Epidermal melanocyte (primary cell): Measurements from ENCODE around the gene MSX1.
"Not testable (repeated sequence)": the region's sequence is repeated elsewhere in the genome, so short reads cannot be mapped to it uniquely, and the experiment has no call there.

Source experiments
- DNase-seq: peaks from one replicate; pipeline ENCODE4 v3.0.0; 2011; ENCODE audit warnings: low spot score; ENCODE audit not compliant: insufficient read length

MSX1 gene

GRCh38 chr4:4859325-4859798 is at the start of gene MSX1:
Gene MSX1 (plus strand): TSS chr4:4859665. CDS start chr4:4859900, 235 bp downstream.
- peak; percentile 91 for DNase-seq

- no peak for DNase-seq
Measured at GRCh38 chr4:4810092-4810774, 49.2 kb upstream of the MSX1 start.

- DNase-seq: no peak
Measured at GRCh38 chr4:4810778-4811177, 48.7 kb upstream of the MSX1 start.

GRCh38 chr4:4812145-4812794 is 47.2 kb upstream of the MSX1 start:
- DNase-seq: no peak

GRCh38 chr4:4818415-4819212 is 40.9 kb upstream of the MSX1 start:
- no peak for DNase-seq

- DNase-seq: no peak
Measured at GRCh38 chr4:4819213-4819606, 40.3 kb upstream of the MSX1 start.

GRCh38 chr4:4820261-4820660 is 39.2 kb upstream of the MSX1 start:
- no peak for DNase-seq

- no peak for DNase-seq
Measured at GRCh38 chr4:4820739-4821138, 38.7 kb upstream of the MSX1 start.

- DNase-seq: no peak
Measured at GRCh38 chr4:4821577-4821976, 37.9 kb upstream of the MSX1 start.

- DNase-seq: not testable (repeated sequence)
Measured at GRCh38 chr4:4822286-4822685, 37.2 kb upstream of the MSX1 start.

- no peak for DNase-seq
Measured at GRCh38 chr4:4823621-4824162, 35.8 kb upstream of the MSX1 start.

- DNase-seq: no peak
Measured at GRCh38 chr4:4824232-4824631, 35.2 kb upstream of the MSX1 start.

- no peak for DNase-seq
Measured at GRCh38 chr4:4825431-4825830, 34.0 kb upstream of the MSX1 start.

GRCh38 chr4:4829837-4830236 is 29.6 kb upstream of the MSX1 start:
- no peak for DNase-seq

GRCh38 chr4:4831266-4831665 is 28.2 kb upstream of the MSX1 start:
- DNase-seq: no peak

GRCh38 chr4:4831825-4832224 is 27.6 kb upstream of the MSX1 start:
- no peak for DNase-seq

GRCh38 chr4:4836044-4836443 is 23.4 kb upstream of the MSX1 start:
- DNase-seq: no peak

GRCh38 chr4:4837316-4837715 is 22.1 kb upstream of the MSX1 start:
- no peak for DNase-seq

GRCh38 chr4:4838051-4838935 is 21.2 kb upstream of the MSX1 start:
- DNase-seq: no peak

GRCh38 chr4:4838936-4839810 is 20.3 kb upstream of the MSX1 start:
- DNase-seq: no peak
